Measurements from ENCODE around the gene ALKBH2. TPM values are rescaled to one million over a fixed set of nuclear protein-coding genes. Genes with fewer than 3 reads are reported as not detected.
A peak's percentile ranks its signal among the peaks of the same experiment; 100 is the strongest.

The ALKBH2 gene
- 38.3 and 41.4 TPM in 2 replicates for total RNA-seq (2022)
- percentile 77 among the genes with signal in this experiment for Bru-seq, nascent RNA
- percentile 82 among the genes with signal in this experiment for BruChase-seq, experiment 1, labeled RNA remaining after a 2-hour chase
- percentile 73 among the genes with signal in this experiment for BruChase-seq, experiment 2, labeled RNA remaining after a 6-hour chase
- long read RNA-seq, transcript ALKBH2-201 (4 exons, 1,030 nt), result minor isoform, 11 of 58 reads
- long read RNA-seq, transcript ALKBH2-202 (4 exons, 1,159 nt), result major isoform, 20 of 58 reads
- long read RNA-seq, partial matches to known transcripts, result 12 of 58 reads
- long read RNA-seq, other reads (novel, unspliced or antisense), result 15 of 58 reads

DNA sequence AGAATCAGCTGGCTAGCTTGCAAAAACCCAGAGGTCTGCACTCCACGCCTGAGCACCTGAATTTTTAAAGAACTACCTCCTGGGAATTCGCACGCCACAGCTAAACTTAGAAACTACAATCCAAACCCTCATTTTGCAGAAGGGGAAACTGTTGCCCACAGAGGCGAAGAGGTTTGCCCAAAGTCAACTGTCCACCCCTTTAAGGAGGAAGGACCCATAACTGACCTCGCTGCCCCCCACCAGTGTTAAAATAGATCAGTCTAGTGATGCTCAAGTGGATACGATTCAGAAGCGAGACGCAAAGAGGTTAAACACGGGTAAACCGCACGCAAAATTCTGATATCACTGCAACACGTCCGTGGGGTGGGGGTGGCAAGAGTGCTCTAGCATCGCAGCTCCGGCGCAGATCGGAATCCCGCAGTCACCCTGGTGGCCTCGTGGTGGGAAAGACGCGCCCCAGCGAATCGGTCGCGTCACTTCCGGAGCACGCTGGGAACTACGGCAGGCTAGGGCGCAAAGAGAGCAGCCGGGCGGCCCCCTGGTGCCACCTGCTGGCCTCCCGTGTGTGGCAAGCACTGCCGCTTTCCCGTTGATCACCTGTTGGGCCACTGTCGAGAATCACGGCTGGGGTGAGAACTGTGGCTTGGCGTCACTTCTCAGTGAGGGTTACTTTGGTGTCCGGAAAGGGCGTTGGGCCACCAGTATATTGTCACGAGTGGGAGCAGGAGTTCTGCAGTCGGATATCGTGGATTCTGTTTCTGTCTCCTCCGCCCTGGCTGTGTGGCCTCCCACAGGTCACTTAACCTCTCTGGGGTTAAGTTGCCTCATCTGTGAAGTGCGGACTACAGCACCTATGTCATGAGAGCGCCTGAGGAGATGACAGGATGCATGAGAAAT lies at the start of gene ALKBH2:
Gene ALKBH2 (minus strand): TSS at position 451 of the 897 bp plus-strand sequence. CDS start 686 bp downstream, outside the sequence.
- Histone ChIP-seq H3K4me1 (no peaks in the 10 kb centered on the region; the same call in 1 of the 2 replicates), H3K27me3 (replicated peaks; ENCODE audit: control insufficient read depth, insufficient read depth, low read length) (no peaks in the 10 kb centered on the region), H3K36me3 (ENCODE audit: control insufficient read depth, insufficient read depth, low read length) (peaks cover 1% of the 10 kb centered on the region; the same call in 1 of the 2 replicates), H3K9me3 (no peaks in the 10 kb centered on the region), H3K4me3 (ENCODE audit: low read depth, low read length) (peak within 1 kb of the TSS; percentile 49)
- TF ChIP-seq, protein P1, sequence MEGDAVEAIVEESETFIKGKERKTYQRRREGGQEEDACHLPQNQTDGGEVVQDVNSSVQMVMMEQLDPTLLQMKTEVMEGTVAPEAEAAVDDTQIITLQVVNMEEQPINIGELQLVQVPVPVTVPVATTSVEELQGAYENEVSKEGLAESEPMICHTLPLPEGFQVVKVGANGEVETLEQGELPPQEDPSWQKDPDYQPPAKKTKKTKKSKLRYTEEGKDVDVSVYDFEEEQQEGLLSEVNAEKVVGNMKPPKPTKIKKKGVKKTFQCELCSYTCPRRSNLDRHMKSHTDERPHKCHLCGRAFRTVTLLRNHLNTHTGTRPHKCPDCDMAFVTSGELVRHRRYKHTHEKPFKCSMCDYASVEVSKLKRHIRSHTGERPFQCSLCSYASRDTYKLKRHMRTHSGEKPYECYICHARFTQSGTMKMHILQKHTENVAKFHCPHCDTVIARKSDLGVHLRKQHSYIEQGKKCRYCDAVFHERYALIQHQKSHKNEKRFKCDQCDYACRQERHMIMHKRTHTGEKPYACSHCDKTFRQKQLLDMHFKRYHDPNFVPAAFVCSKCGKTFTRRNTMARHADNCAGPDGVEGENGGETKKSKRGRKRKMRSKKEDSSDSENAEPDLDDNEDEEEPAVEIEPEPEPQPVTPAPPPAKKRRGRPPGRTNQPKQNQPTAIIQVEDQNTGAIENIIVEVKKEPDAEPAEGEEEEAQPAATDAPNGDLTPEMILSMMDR (IDR thresholded peaks at IDR 0.05; ENCODE audit: insufficient read depth in 1 of 2, low read depth in 1 of 2, low read length in 1 of 2, severe bottlenecking in 1 of 2, unreplicated experiment in 1 of 2), result peak; percentile 94 to 95
- intact Hi-C loops (cut with micrococcal nuclease; ENCODE audit: unreplicated experiment), result loop anchor here (1.0 to 5.0 kb wide), 4 partner anchors 40 to 324 kb away; partner anchors contain the start of gene USP30
- Mint-ChIP-seq H3K4me1 (ENCODE audit: low read depth, unreplicated experiment) (peaks cover 8% of the 10 kb centered on the region), H3K9me3 (ENCODE audit: unreplicated experiment) (no peaks in the 10 kb centered on the region), H3K4me3 (ENCODE audit: unreplicated experiment) (peak within 1 kb of the TSS; percentile 77), H3K27me3 (ENCODE audit: insufficient read depth, unreplicated experiment) (no peaks in the 10 kb centered on the region), H3K27ac (ENCODE audit: unreplicated experiment) (peak within 1 kb of the TSS; percentile 81), H3K36me3 (ENCODE audit: insufficient read depth, unreplicated experiment) (peaks cover 60% of the 10 kb centered on the region)
- TSS peak; percentile 83 for BruUV-seq (replicated peaks)
- ChIA-PET POLR2A (no interaction called here), CTCF (interaction anchor here (0.5 to 1.5 kb wide), 8 partner anchors 19 to 325 kb away, joined by 3 to 5 read pairs (median 3); no protein-coding TSS in a partner anchor)
- peak; percentile 93 to 94 for DNase-seq

DNA sequence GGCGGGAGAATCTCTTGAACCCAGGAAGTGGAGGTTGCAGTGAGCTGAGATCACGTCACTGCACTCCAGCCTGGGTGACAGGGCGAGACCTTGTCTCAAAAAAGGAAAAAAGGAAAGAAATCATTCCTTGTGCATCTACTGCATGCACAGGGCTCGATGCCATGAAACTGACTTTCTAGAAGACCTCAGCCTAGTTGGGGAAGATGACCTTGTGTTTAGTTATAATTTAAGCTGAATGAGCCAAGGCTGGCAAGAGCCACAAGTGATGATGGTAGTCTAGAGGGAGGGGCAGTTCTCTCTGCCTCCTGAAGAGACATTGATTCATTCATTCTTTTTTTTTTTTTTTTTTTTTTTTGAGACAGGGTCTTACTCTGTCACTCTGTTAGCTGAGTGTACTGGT lies 47.3 kb upstream of the ALKBH2 start:
- TF ChIP-seq, protein P1 (IDR thresholded peaks at IDR 0.05; ENCODE audit: insufficient read depth in 1 of 2, low read depth in 1 of 2, low read length in 1 of 2, severe bottlenecking in 1 of 2, unreplicated experiment in 1 of 2), result no peak
- H3K27ac Mint-ChIP-seq (ENCODE audit: unreplicated experiment), result no peak overlapping the region
- CTCF ChIA-PET, result no interaction called here
- Histone ChIP-seq H3K36me3 (ENCODE audit: control insufficient read depth, insufficient read depth, low read length) (no peaks in the 10 kb centered on the region), H3K4me3 (ENCODE audit: low read depth, low read length) (no peak overlapping the region), H3K4me1 (peaks cover 9% of the 10 kb centered on the region), H3K9me3 (peaks cover 6% of the 10 kb centered on the region), H3K27me3 (replicated peaks; ENCODE audit: control insufficient read depth, insufficient read depth, low read length) (no peaks in the 10 kb centered on the region)
- intact Hi-C loops (cut with micrococcal nuclease; ENCODE audit: unreplicated experiment), result no loop called here
- no peaks in the 10 kb centered on the region for H3K36me3 Mint-ChIP-seq (ENCODE audit: insufficient read depth, unreplicated experiment)
- POLR2A ChIA-PET, result interaction anchor here (0.7 kb wide), 1 partner anchor 14 kb away, joined by 3 read pairs; no protein-coding TSS in a partner anchor
- DNase-seq, result no peak
- peaks cover 9% of the 10 kb centered on the region for H3K4me1 Mint-ChIP-seq (ENCODE audit: low read depth, unreplicated experiment)
- peaks cover 9% of the 10 kb centered on the region for H3K9me3 Mint-ChIP-seq (ENCODE audit: unreplicated experiment)
- BruUV-seq (replicated peaks), result no TSS peak
- no peaks in the 10 kb centered on the region for H3K27me3 Mint-ChIP-seq (ENCODE audit: insufficient read depth, unreplicated experiment)
- no peak overlapping the region for H3K4me3 Mint-ChIP-seq (ENCODE audit: unreplicated experiment)

DNA sequence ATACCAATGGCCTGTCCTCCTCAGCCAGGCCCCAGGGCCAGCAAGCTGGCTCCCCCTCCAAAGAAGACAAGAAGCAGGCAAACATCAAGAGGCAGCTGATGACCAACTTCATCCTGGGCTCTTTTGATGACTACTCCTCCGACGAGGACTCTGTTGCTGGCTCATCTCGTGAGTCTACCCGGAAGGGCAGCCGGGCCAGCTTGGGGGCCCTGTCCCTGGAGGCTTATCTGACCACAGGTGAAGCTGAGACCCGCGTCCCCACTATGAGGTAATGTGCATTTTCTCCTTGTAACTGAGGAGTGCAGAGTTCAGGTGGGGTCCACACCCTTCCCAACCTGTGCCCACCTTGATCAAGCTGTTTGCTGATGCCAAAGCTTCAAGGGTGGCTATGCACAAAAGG lies 46.5 kb upstream of the ALKBH2 start:
- H3K4me1 Mint-ChIP-seq (ENCODE audit: low read depth, unreplicated experiment), result peaks cover 1% of the 10 kb centered on the region
- no peaks in the 10 kb centered on the region for H3K36me3 ChIP-seq (ENCODE audit: control insufficient read depth, insufficient read depth, low read length)
- no peak overlapping the region for H3K4me3 Mint-ChIP-seq (ENCODE audit: unreplicated experiment)
- no peaks in the 10 kb centered on the region for H3K27me3 ChIP-seq (replicated peaks; ENCODE audit: control insufficient read depth, insufficient read depth, low read length)
- no peak overlapping the region for H3K4me3 ChIP-seq (ENCODE audit: low read depth, low read length)
- no peaks in the 10 kb centered on the region for H3K36me3 Mint-ChIP-seq (ENCODE audit: insufficient read depth, unreplicated experiment)
- intact Hi-C loops (cut with micrococcal nuclease; ENCODE audit: unreplicated experiment), result no loop called here
- BruUV-seq (replicated peaks), result no TSS peak
- no peaks in the 10 kb centered on the region for H3K27me3 Mint-ChIP-seq (ENCODE audit: insufficient read depth, unreplicated experiment)
- no peak overlapping the region for H3K27ac Mint-ChIP-seq (ENCODE audit: unreplicated experiment)
- H3K9me3 Mint-ChIP-seq (ENCODE audit: unreplicated experiment), result peaks cover 9% of the 10 kb centered on the region
- peaks cover 6% of the 10 kb centered on the region for H3K9me3 ChIP-seq
- CTCF ChIA-PET, result no interaction called here
- DNase-seq, result no peak
- TF ChIP-seq, protein P1 (IDR thresholded peaks at IDR 0.05; ENCODE audit: insufficient read depth in 1 of 2, low read depth in 1 of 2, low read length in 1 of 2, severe bottlenecking in 1 of 2, unreplicated experiment in 1 of 2), result no peak
- POLR2A ChIA-PET, result no interaction called here
- H3K4me1 ChIP-seq, result peaks cover 4% of the 10 kb centered on the region; the same call in 1 of the 2 replicates
